HepG2 (cell line): ENCODE data around the gene YIPF2. TPM values are rescaled to one million over a fixed set of nuclear protein-coding genes. Genes with fewer than 3 reads are reported as not detected.

Source experiments
- ARID2 ChIP-seq: sonication (generic); formaldehyde crosslinking; IDR thresholded peaks from 2 replicates; pipeline ENCODE4 v1.8.1; 2022; ENCODE audit warnings: mild to moderate bottlenecking, missing genetic modification reagents, borderline replicate concordance
- E2F5 ChIP-seq: sonication (generic); formaldehyde crosslinking; conservative IDR thresholded peaks from 2 replicates; pipeline ENCODE4 v1.4.0; 2020; ENCODE audit warnings: missing genetic modification reagents
- ERF ChIP-seq: IDR thresholded peaks from 2 replicates; pipeline ENCODE4 v1.6.1; 2018; ENCODE audit warnings: missing biosample characterization, missing genetic modification reagents
- GPBP1L1 ChIP-seq: sonication (generic); formaldehyde crosslinking; IDR thresholded peaks from 2 replicates; pipeline ENCODE4 v1.5.0; 2020; ENCODE audit warnings: mild to moderate bottlenecking, missing genetic modification reagents
- HNRNPK ChIP-seq: fragments of 200-400 bp; formaldehyde crosslinking; IDR thresholded peaks from 2 replicates; pipeline ENCODE4 v1.6.1; 2018; ENCODE audit warnings: low read length, low read depth, moderate library complexity, mild to moderate bottlenecking; ENCODE audit not compliant: poor library complexity, severe bottlenecking
- HOXA7 ChIP-seq: sonication (generic); formaldehyde crosslinking; IDR thresholded peaks from 2 replicates; pipeline ENCODE4 v1.8.1; 2022; ENCODE audit warnings: mild to moderate bottlenecking, missing genetic modification reagents, moderate library complexity
- IRF2 ChIP-seq: IDR thresholded peaks from 2 replicates; pipeline ENCODE4 v1.6.1; 2018; ENCODE audit warnings: missing genetic modification reagents, missing compliant biosample characterization
- KMT2B ChIP-seq: IDR thresholded peaks from 2 replicates; pipeline ENCODE4 v1.6.1; 2016; ENCODE audit warnings: missing genetic modification reagents, missing compliant biosample characterization
- MXD1 ChIP-seq: sonication (generic); formaldehyde crosslinking; IDR thresholded peaks from 2 replicates; pipeline ENCODE4 v1.4.0; 2020; ENCODE audit warnings: mild to moderate bottlenecking, missing genetic modification reagents
- NCOA2 ChIP-seq: sonication (generic); formaldehyde crosslinking; IDR thresholded peaks from 2 replicates; pipeline ENCODE4 v1.8.0; 2022; ENCODE audit warnings: inconsistent platforms
- TARDBP ChIP-seq: sonication (generic); formaldehyde crosslinking; IDR thresholded peaks from 2 replicates; pipeline ENCODE4 v1.8.0; 2022; ENCODE audit warnings: mild to moderate bottlenecking, missing genetic modification reagents
- TOPORS ChIP-seq: sonication (generic); formaldehyde crosslinking; IDR thresholded peaks from 2 replicates; pipeline ENCODE4 v1.8.0; 2023; ENCODE audit warnings: mild to moderate bottlenecking, missing genetic modification reagents
- XRCC5 ChIP-seq: fragments of 200-400 bp; formaldehyde crosslinking; optimal IDR thresholded peaks from 2 replicates; pipeline ENCODE3; 2017; ENCODE audit warnings: mild to moderate bottlenecking, low read length
- ZFP1 ChIP-seq: IDR thresholded peaks from 2 replicates; pipeline ENCODE4 v1.6.1; 2016
- ZNF335 ChIP-seq: sonication (generic); formaldehyde crosslinking; IDR thresholded peaks from 2 replicates; pipeline ENCODE4 v1.4.0; 2020; ENCODE audit warnings: missing genetic modification reagents
- ZNF549 ChIP-seq: sonication (generic); formaldehyde crosslinking; IDR thresholded peaks from 2 replicates; pipeline ENCODE4 v1.5.0; 2020; ENCODE audit warnings: missing genetic modification reagents
- ZNF558 ChIP-seq: sonication (generic); formaldehyde crosslinking; IDR thresholded peaks from 2 replicates; pipeline ENCODE4 v1.9.0; 2022; ENCODE audit warnings: mild to moderate bottlenecking, missing genetic modification reagents, borderline replicate concordance
- polyA plus RNA-seq, 8 experiments: library from polyadenylated mRNA; depleted of rRNA in 3 of 8; stranded (reverse) in 7 of 8; unstranded in 1 of 8; fragments of >200 nt; fragmentation: Illumina TruSeq in 4 of 8; extraction: Trizol in 4 of 8; gene quantifications; 2 replicates each; pipeline versions ENCODE4 v1.2.1 to v1.2.3, GENCODE V29; 2011 to 2016; ENCODE audit warnings: low read depth in 4 of 8, missing spikeins in 1 of 8, mixed read lengths in 1 of 8; ENCODE audit not compliant: insufficient read depth in 1 of 8
- total RNA-seq, 5 experiments: library from RNA; depleted of rRNA; stranded (reverse); fragments of >200 nt; fragmentation: Illumina TruSeq; extraction: Trizol; gene quantifications; 2 replicates each; pipeline ENCODE4 v1.2.3, GENCODE V29; 2016; ENCODE audit warnings: low read depth in 1 of 5
- TF ChIP-seq, protein P1 (sequence below): sonication (generic); formaldehyde crosslinking; IDR thresholded peaks from 2 replicates; pipeline ENCODE4 v1.5.0; 2020; ENCODE audit warnings: mild to moderate bottlenecking, missing genetic modification reagents
- TF ChIP-seq, protein P2 (sequence below), 2 experiments: sonication (generic) in 1 of 2; formaldehyde crosslinking in 1 of 2; IDR thresholded peaks; 2 replicates each; pipeline versions ENCODE4 v1.4.0 to v1.6.1; 2016 to 2020; ENCODE audit warnings: borderline replicate concordance in 1 of 2, low read depth in 1 of 2, mild to moderate bottlenecking in 1 of 2, missing genetic modification reagents in 1 of 2

YIPF2 gene
- total and polyA plus RNA-seq, 2 of the 13 experiments (the other 11 are each of a cell fraction or from before 2014, with no cell fraction given), result 37.3 to 53.2 TPM

- TF ChIP-seq ARID2 (CRISPR knock-in tag) (no peak), TARDBP (CRISPR knock-in tag) (peak; percentile 47), E2F5 (CRISPR knock-in tag) (peak; percentile 74; the same call in 1 of the 2 replicates), ZNF335 (CRISPR knock-in tag) (no peak; the same call in 1 of the 2 replicates), ERF (peak; percentile 82), IRF2 (CRISPR knock-in tag) (no peak), TOPORS (CRISPR knock-in tag) (no peak), NCOA2 (CRISPR knock-in tag) (0 out of 2 replicates have a peak, but pooled peaks have one; percentile 46), ZFP1 (CRISPR knock-in tag) (no peak), GPBP1L1 (no peak), MXD1 (CRISPR knock-in tag) (peak; percentile 83), XRCC5 (peak; percentile 54), ZNF558 (CRISPR knock-in tag) (peak; percentile 93; the same call in 1 of the 2 replicates), KMT2B (CRISPR knock-in tag) (peak; percentile 71), HNRNPK (no peak), ZNF549 (CRISPR knock-in tag) (no peak), HOXA7 (no peak)
- TF ChIP-seq, protein P1, sequence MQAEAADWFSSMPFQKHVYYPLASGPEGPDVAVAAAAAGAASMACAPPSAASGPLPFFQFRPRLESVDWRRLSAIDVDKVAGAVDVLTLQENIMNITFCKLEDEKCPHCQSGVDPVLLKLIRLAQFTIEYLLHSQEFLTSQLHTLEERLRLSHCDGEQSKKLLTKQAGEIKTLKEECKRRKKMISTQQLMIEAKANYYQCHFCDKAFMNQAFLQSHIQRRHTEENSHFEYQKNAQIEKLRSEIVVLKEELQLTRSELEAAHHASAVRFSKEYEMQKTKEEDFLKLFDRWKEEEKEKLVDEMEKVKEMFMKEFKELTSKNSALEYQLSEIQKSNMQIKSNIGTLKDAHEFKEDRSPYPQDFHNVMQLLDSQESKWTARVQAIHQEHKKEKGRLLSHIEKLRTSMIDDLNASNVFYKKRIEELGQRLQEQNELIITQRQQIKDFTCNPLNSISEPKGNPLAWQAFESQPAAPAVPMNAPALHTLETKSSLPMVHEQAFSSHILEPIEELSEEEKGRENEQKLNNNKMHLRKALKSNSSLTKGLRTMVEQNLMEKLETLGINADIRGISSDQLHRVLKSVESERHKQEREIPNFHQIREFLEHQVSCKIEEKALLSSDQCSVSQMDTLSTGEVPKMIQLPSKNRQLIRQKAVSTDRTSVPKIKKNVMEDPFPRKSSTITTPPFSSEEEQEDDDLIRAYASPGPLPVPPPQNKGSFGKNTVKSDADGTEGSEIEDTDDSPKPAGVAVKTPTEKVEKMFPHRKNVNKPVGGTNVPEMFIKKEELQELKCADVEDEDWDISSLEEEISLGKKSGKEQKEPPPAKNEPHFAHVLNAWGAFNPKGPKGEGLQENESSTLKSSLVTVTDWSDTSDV (CRISPR knock-in tag), result peak; percentile 65; the same call in 1 of the 2 replicates
- TF ChIP-seq, protein P2, sequence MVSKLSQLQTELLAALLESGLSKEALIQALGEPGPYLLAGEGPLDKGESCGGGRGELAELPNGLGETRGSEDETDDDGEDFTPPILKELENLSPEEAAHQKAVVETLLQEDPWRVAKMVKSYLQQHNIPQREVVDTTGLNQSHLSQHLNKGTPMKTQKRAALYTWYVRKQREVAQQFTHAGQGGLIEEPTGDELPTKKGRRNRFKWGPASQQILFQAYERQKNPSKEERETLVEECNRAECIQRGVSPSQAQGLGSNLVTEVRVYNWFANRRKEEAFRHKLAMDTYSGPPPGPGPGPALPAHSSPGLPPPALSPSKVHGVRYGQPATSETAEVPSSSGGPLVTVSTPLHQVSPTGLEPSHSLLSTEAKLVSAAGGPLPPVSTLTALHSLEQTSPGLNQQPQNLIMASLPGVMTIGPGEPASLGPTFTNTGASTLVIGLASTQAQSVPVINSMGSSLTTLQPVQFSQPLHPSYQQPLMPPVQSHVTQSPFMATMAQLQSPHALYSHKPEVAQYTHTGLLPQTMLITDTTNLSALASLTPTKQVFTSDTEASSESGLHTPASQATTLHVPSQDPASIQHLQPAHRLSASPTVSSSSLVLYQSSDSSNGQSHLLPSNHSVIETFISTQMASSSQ (IDR thresholded peaks at IDR 0.05; ENCODE audit: low read depth), result no peak
- TF ChIP-seq, protein P2 (CRISPR knock-in tag; IDR thresholded peaks at IDR 0.05; ENCODE audit: borderline replicate concordance), result 0 out of 2 replicates have a peak, but pooled peaks have one; percentile 49
These were observed 32.1 kb upstream of the YIPF2 start, which contains the start of gene SMARCA4 (continued) for GRCh38 chr19:10960314-10961072.
